ENCODE data around the gene REXO1.

Gene REXO1

GRCh38 chr19:1845642-1846041 lies 2.6 kb downstream of the REXO1 start:
- DNase-seq = no peak

GRCh38 chr19:1845125-1845515 lies 3.2 kb downstream of the REXO1 start:
- DNase-seq = no peak

GRCh38 chr19:1844513-1845124 lies 3.7 kb downstream of the REXO1 start:
- no peak for DNase-seq

DNA sequence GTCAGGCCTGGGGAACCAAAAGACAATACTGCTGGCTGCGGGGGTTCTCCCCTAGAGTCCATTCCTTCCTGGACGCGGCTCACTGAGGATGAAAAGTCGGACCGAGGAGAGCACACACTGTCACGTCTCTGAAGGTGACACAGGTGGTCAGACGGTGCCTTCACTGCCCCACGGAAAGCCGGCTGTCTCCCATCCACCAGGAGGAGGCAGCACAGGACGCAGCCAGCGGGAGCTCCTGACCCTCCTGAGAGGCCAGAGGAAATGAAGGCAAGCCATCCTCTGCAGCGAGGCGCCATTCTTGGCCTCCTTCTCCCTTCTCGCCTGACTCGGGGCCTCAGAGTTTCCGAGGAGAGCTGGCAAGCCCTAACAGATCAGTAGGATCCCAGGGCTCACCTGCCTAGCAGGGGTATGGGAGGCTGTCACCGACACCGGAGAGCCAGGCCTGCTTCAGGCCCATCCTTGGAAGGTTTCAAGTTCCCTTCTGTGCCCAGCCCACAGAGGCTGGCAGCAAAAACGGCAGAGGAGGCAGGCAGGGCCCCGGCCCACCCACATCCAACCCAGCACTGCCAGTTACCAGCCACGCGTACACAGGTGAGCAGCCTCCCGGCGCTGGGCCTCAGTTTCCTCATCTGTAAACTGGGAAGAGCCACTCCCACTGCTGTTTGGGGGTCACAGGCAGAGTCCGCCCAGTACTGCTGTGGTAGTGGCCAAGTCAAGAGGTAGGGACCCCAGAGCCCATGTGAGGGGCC lies 4.5 kb downstream of the REXO1 start:
- no peak for DNase-seq

GRCh38 chr19:1843116-1843515 lies 5.2 kb downstream of the REXO1 start:
- DNase-seq = no peak

GRCh38 chr19:1841209-1841924 lies 6.9 kb downstream of the REXO1 start:
- no peak for DNase-seq

- DNase-seq = no peak
Observed at GRCh38 chr19:1840541-1841115, 7.7 kb downstream of the REXO1 start.

DNA sequence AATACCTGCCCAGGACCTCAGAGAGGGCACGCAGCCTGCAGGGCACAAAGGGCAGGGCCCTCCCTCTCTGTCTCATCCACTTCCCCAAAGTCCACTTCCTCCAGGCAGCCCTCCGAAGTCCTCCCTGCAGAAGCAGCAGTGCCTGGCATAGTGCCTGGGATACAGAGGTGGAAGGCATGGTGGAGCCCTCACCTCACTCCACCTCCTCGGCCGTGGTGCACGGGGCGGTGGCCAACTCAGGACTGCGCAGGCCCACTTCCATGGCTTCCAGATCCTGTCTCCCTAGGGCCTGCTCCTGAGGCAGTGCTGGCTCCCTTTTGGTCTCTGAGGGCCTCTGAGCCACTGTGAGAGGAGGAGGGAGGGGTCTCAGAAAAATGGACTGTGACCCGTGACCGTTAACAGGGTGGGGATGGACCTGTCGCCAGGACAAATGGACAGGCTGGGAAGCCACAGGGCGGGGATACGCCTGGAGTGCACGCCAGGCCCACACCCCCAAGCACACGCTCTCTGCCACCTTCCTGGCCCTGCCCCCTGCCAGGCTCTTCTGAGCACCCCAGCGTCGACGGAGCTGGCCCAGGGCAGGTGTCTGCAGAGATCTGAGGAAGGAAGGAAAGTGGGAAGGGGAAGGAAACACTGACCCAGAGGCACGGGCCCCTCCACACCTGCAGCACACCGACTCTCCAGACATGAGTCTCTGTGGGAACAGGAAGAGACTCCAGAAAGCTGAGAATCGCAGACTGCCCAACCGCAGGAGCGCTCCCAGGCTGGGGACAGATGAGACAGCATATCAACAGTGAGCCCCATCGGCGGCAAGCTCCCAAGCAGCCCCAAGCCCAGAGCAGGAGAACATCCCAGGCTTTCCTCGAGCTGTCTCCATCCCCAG lies 8.4 kb downstream of the REXO1 start:
- DNase-seq = no peak

DNA sequence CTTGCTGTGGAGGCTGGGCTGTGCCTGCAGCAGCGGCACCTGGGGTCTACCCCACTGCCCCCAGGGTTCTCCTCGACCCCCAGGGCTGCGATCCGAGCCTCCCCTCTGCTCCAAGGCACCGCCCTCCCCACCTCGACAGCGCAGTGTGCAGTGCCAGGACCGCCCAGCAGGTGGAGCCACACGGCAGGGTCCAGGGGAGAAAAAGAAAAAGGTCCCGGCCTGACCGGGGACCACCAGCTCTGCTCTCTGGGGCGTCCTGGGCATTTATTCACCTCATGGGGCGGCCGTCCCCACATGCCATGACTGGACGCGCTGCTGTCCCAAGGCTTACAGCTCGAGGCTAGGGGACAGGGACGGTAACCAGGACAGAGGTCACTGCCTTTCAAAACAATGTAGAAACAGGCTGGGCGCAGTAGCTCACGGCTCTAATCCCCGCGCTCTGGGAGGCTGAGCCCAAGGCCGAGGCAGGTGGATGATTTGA lies 10.6 kb downstream of the REXO1 start:
- DNase-seq = peak; percentile 33

GRCh38 chr19:1837222-1837565 lies 11.1 kb downstream of the REXO1 start:
- DNase-seq = no peak

DNA sequence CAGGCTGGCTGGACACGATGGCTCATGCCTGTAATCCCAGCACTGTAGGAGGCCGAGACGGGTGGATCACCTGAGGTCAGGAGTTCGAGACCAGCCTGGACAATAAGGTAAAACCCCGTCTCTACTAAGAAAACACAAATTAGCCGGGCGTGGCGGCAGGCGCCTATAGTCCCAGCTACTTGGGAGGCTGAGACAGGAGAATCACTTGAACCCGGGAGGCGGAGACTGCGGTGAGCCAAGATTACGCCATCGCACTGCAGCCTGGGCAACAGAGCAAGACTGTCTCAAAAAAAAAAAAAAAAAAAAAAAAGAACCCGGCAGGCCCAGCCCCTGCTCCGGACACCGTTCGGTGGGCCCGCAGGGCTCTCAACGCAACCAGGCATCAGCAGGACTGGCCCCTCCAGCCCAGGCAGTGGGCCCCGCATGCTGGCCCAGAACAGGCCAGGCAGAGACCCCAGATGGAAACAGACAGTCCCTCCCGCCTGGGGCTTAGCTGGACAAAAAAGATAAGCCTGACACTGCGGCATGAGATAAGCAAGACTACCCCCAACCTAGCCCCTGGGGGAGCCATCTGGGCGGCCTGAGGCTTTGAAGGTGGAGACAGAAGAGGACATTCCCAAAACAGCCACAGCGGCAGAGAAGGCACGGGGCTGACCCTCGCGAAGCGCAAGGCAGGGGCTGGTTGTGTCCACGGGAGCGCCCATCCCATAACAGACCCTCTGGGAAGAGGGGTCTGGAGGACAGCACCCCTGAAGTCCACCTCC lies 11.6 kb downstream of the REXO1 start:
- DNase-seq = no peak

DNA sequence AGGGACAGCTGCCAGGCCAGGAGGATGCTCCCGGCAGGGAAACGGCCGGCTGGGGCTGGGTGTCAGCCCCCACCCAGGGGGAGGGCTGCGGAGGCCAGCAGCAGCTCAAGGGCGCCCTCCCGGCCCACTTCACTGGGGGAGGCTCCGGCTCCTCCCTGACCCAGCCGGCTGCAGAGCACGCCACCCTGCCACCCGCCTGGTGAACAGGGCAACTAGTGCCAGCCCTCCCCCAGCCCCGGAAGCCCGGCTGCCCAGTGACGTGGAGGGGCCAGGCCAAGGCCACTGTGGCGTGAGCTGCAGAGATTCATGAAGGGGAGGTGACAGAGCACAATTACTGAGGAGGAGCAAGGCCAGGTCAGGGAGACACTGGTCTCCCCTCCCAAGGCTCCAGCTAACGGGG lies 14.7 kb downstream of the REXO1 start:
- no peak for DNase-seq

DNA sequence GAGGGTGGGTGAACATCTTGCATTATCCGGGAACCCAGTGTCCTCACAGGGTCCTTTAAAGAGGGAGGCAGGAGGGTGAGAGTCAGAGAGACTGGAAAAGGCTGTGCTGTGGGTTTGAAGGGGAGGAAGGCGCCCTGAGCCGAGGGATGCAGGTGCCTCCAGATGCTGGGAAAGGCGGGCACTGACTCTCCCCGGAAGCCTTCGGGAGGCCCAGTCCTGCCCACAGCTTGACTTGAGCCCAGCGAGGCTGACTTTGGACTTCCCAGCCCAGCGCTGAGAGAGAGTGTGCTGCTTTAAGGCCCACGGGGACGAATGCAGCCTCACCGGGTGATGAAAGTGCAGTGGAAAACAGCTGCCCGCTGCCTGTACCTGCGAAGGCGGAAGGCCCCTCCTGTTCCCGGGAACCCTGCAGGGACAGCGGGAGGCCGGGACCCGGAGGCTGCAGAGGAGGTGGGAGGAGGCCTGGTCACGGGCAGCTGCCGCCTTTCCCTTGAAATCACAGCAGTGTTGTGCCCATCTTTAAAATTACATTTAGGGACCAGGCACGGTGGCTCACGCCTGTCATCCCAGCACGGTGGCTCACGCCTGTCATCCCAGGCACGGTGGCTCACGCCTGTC lies 16.1 kb downstream of the REXO1 start:
- no peak for DNase-seq

GRCh38 chr19:1830978-1831377 lies 17.3 kb downstream of the REXO1 start:
- DNase-seq = no peak

DNA sequence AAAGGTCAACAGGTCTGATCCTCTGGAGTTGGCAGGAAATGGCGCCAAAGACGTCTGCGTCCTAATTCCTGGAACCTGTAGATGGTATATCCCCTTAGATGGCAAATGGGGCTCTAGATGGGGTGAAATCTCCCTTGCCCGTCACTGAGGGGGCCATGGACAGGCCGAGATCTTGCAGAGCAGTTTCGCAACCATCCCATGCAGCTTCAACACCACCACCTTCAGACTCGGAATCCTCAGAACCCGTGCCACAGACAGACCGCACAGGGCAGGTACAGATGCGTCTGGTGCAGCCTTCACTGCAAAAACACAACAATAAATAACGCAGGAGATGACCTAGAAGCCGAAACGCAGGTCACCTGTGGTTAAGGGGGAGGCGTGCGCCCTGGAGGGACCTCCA lies 17.7 kb downstream of the REXO1 start:
- no peak for DNase-seq

DNA sequence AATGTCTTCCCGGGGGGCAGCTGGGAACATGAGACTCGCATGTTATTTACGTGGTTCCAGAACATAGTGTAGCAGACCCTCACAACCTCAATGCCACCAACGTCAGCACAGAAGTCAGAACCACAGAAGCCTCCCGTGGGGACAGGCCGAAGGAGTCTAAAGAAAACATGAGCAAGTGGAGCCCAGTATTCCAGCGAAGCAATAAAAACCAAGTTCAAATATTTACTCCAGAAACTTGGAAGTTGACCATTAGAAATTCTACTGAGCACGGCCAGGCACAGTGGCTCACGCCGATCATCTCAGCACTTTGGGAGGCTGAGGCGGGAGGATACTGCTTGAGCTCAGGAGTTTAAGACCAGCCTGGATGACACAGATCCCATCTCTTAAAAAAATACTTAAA lies 18.3 kb downstream of the REXO1 start:
- no peak for DNase-seq

DNA sequence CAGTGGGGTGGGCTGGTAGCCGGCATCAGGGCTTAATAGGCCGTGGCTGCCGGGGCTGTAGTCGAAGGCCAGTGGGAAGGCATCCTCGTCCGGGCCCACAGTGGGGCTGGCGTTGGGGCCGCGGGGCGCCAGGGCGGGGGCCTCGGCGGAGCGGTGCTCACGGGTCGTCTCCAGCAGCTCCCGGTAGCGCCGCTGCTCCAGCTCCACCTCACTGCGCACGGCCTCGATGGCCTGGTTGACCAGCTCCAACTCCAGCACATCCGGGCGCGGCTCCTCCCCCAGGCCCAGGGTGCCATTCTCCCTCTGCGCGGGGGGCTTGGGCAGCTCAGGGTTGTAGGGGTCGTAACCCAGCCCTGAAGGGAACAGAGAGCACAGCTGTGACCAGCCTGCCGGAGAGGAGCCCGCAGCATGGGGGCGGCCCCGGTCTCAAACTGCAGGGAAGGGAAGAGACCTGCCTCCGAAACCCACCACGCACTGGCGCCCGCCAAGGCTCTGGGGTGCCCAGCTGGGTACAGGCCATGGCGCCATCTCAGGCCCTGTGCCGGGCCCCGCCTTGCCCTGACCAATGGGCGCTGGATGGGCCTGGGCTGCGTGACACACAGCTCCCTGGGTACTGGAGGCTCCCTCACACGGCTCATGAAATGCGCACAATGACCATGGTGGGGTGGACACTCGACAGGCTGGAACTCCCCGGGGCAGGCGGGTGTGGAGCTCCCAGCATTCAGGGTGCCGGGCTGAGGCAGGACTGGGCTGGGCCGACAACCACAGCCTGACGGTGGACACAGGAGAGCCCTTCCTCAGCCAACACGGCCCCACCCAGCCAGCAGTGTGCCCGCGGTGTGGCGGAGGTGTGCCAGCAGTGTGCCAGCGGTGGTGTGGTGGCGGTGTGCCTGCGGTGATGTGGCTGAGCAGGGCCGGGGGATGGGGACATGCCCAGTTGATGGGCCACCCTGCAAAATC lies 19.7 kb downstream of the REXO1 start:
- DNase-seq = no peak

- DNase-seq = no peak
Observed at GRCh38 chr19:1827566-1828278, 20.6 kb downstream of the REXO1 start.

Data from EL (cell line).